Measurements from ENCODE around the gene BUD13. TPM values are rescaled to one million over a fixed set of nuclear protein-coding genes. Genes with fewer than 3 reads are reported as not detected.

The BUD13 gene
- total and polyA plus RNA-seq, 10 donors = 12.3 to 20.3 (median 16.3) TPM

GRCh38 chr11:116782728-116783127, 9.9 kb upstream of the BUD13 start:
- TF ChIP-seq POLR2AphosphoS5 (IDR thresholded peaks at IDR 0.05) = no peak
- TF ChIP-seq CTCF (IDR thresholded peaks at IDR 0.05 in 8 of 11, conservative IDR thresholded peaks at IDR 0.05 in 3 of 11) = no peak
- TF ChIP-seq POLR2A (IDR thresholded peaks at IDR 0.05) = no peak
- H3K4me3 ChIP-seq = no peak overlapping the region
- H3K36me3 ChIP-seq = peaks cover 0 to 90% (median 83%) of the 10 kb centered on the region in 6 donors
- H3K9me3 ChIP-seq = no peaks in the 10 kb centered on the region
- DNase-seq = no peak
- H3K27me3 ChIP-seq (replicated peaks in 1 of 7) = no peaks in the 10 kb centered on the region
- intact Hi-C loops (cut with DNase I; ENCODE audit: low total_unique reads) = no loop called here
- WGBS, 5 donors = 69 to 88% (median 77%) methylated on average over 4 of the region's 4 CpGs
- no peak overlapping the region for H3K27ac ChIP-seq
- H3K4me1 ChIP-seq = peaks cover 8 to 25% (median 16%) of the 10 kb centered on the region in 6 donors

GRCh38 chr11:116778556-116778955, 5.8 kb upstream of the BUD13 start:
- Histone ChIP-seq H3K27me3 (replicated peaks in 1 of 7) (no peaks in the 10 kb centered on the region), H3K4me3 (no peak overlapping the region), H3K4me1 (peaks cover 4 to 13% (median 8%) of the 10 kb centered on the region in 6 donors), H3K9me3 (no peaks in the 10 kb centered on the region), H3K27ac (no peak overlapping the region), H3K36me3 (peaks cover 0 to 81% (median 68%) of the 10 kb centered on the region in 6 donors)
- WGBS, 5 donors = 95 to 100% (median 99%) methylated on average over 4 of the region's 4 CpGs
- intact Hi-C loops (cut with DNase I; ENCODE audit: low total_unique reads) = no loop called here
- TF ChIP-seq POLR2A (IDR thresholded peaks at IDR 0.05) = no peak
- TF ChIP-seq CTCF (IDR thresholded peaks at IDR 0.05 in 8 of 11, conservative IDR thresholded peaks at IDR 0.05 in 3 of 11) = no peak
- no peak for TF ChIP-seq POLR2AphosphoS5 (IDR thresholded peaks at IDR 0.05)
- DNase-seq = no peak

GRCh38 chr11:116777056-116777455, 4.3 kb upstream of the BUD13 start:
- no peak overlapping the region for H3K4me3 ChIP-seq
- DNase-seq = no peak
- no peak for TF ChIP-seq POLR2A (IDR thresholded peaks at IDR 0.05)
- no peak for TF ChIP-seq CTCF (IDR thresholded peaks at IDR 0.05 in 8 of 11, conservative IDR thresholded peaks at IDR 0.05 in 3 of 11)
- no peak for TF ChIP-seq POLR2AphosphoS5 (IDR thresholded peaks at IDR 0.05)
- H3K36me3 ChIP-seq = peaks cover 0 to 66% (median 53%) of the 10 kb centered on the region in 6 donors
- no peak overlapping the region for H3K27ac ChIP-seq
- H3K4me1 ChIP-seq = peaks cover 4 to 20% (median 14%) of the 10 kb centered on the region in 6 donors
- no peaks in the 10 kb centered on the region for H3K27me3 ChIP-seq (replicated peaks in 1 of 7)
- no peaks in the 10 kb centered on the region for H3K9me3 ChIP-seq
- intact Hi-C loops (cut with DNase I; ENCODE audit: low total_unique reads) = no loop called here
- WGBS, 5 donors = 77 to 87% (median 83%) methylated on average over 7 of the region's 7 CpGs

- H3K9me3 ChIP-seq = no peaks in the 10 kb centered on the region
- peaks cover 0 to 61% (median 48%) of the 10 kb centered on the region in 6 donors for H3K36me3 ChIP-seq
Observed at GRCh38 chr11:116776522-116776984, 3.8 kb upstream of the BUD13 start.

More at GRCh38 chr11:116776522-116776984, 3.8 kb upstream of the BUD13 start:
- no peaks in the 10 kb centered on the region for H3K27me3 ChIP-seq (replicated peaks in 1 of 7)
- intact Hi-C loops (cut with DNase I; ENCODE audit: low total_unique reads) = no loop called here
- H3K4me3 ChIP-seq = no peak overlapping the region
- DNase-seq = no peak
- peaks cover 9 to 25% (median 19%) of the 10 kb centered on the region in 6 donors for H3K4me1 ChIP-seq
- TF ChIP-seq CTCF (IDR thresholded peaks at IDR 0.05 in 8 of 11, conservative IDR thresholded peaks at IDR 0.05 in 3 of 11) = no peak
- no peak for TF ChIP-seq POLR2AphosphoS5 (IDR thresholded peaks at IDR 0.05)
- no peak for TF ChIP-seq POLR2A (IDR thresholded peaks at IDR 0.05)
- no peak overlapping the region for H3K27ac ChIP-seq
